Measurements from ENCODE around the gene PTH1R. TPM values are rescaled to one million over a fixed set of nuclear protein-coding genes. Genes with fewer than 3 reads are reported as not detected.
A peak's percentile ranks its signal among the peaks of the same experiment; 100 is the strongest.

The PTH1R gene
- total RNA-seq, 1 experiment from 2014 or later = not detected

DNA sequence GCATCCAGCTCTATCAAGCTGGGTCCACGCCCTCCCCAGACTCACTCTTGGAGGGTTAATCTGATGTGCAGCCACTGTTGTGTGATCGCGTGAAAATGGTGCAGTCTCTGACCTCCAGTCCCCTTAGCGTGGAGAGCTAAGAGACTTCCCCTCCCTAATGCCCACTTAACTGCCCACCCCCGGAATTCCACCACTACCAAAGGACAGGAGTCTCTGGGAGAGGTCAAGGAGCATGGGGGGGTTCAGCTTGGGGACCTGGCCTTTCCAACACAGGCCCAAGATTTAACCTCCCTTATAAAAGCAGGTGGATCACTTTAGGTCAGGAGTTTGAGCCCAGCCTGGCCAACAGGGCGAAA is 50.2 kb downstream of the PTH1R start:
- DNase-seq (ENCODE audit: low spot score) = no peak

DNA sequence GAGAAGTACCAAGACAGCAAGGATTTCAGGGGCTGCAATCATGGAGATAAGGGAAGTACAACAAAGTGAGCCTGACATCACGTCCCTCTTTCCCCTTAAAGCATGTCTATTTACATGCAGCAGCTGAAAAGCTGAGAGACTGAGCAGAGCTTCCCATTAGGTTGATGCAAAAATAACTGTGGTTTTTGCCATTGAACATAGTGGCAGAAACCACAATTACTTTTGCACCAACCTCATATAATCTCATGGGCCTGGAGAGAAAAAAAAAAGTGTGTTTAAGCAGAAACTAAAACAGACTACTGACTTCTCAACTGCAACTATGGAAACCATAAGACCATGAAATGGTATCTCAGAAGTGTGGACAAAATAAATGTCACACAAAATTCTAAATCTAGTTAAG is 50.8 kb downstream of the PTH1R start:
- no peak for DNase-seq (ENCODE audit: low spot score)

DNA sequence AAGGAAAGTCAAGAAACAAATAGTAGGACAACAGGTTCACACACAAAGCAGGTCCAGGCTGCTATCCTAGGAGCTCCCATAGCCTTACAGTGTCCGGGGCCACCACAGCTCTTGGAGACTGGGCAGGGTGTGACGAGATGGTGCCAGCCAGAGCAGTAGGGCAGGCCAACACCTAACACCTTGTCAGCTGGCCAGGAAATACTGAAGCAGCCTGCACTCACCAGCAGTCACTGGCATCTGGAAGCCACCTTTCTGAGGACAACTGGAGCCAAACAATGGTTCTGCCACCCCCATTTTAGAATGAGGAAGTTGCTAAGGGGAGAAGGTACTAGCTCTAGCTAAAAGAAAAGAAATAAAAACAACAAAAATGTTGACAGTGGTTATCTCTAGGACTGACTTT is 51.8 kb downstream of the PTH1R start:
- DNase-seq (ENCODE audit: low spot score) = no peak

DNA sequence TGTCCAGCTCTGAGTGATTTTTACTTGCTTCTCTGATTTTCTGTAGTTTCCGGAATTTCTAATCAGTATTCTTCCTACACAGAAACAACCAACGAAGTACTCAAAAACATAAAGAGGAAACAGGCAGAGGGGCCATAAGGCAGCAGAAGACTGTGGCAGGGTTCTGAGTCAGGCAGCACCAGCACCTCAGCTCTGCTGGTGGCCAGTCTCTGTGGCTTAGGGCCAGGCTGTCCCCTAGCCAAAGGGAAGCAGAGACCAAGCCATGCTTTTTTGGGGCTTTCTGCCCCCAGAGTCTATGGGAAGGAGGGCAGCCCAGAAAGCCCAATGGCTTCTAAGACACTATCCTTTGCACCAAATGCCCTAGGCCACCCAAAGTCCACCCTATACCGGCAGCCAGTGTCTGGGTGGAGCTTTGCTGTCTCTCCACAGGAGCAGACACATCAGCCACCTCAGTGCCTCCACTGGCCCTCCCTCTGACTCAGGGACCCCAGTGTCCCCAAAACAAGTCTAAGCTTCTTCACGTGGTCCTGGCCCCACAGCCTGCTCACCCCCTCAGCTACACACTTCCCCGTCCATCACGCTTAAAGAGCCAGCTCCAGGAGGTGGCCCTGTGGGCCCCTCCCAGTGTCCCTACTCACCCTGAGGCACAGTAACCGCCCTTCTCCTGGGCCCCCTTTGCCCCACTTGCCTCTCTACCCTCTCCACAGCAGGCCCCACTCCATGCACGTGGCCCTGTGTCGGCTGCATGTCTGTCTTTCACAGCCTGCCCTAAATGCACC is 52.8 kb downstream of the PTH1R start:
- DNase-seq (ENCODE audit: low spot score) = no peak

DNA sequence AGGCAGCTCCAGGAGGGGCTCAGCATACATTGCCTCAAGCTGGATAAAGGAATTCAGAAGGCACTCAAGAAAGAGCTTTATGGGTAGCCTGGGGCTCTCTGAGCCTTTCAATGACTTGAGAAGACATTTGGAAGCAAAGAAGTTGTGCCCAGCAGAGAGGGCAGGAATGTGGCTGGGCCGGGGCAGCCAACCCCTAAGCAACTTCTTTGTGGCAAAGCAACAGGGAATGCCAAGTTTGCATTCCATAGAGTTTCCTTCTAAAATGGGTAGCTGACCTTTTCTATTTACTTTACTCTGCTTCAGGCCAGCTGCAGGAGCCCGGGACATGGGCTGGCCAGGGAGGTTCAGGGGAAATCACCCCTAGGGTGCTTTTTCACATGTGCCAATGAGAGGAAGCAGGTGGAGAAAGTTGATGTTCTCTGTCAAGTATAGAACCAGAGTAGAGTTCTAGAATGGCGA is 53.5 kb downstream of the PTH1R start:
- no peak for DNase-seq (ENCODE audit: low spot score)

DNA sequence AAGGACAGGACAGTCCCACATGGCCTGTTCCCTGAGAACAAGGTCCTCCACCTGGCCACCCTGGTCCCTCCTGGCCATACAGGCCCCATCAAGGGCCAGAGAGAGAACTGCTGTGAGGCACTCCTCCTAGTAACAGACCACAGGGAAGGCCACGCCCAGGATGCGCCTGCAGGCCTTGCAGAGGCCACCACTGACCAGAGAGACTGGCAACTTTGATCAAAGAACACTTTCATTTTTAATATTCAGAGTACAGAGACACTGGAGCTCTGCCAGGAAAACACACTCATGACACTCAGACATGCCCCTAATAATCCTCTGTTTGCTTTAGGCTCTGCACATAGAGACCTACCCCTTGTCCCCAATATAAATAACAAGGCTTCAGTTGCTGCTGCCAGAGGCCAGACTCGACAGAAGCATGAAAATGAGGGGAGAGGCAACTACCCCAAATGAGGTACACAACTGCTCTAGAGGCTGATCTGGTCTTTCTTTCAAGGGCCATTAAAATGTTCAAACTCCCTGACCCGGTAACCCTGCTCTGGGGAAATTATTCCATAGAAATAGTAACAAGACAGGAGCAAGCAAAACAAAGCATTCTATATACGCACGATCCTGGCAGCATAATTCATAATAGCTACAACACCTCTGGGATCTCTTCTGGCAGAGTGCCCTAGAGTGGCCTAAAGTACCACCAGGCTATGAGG is 54.3 kb downstream of the PTH1R start:
- DNase-seq (ENCODE audit: low spot score) = peak; percentile 63

DNA sequence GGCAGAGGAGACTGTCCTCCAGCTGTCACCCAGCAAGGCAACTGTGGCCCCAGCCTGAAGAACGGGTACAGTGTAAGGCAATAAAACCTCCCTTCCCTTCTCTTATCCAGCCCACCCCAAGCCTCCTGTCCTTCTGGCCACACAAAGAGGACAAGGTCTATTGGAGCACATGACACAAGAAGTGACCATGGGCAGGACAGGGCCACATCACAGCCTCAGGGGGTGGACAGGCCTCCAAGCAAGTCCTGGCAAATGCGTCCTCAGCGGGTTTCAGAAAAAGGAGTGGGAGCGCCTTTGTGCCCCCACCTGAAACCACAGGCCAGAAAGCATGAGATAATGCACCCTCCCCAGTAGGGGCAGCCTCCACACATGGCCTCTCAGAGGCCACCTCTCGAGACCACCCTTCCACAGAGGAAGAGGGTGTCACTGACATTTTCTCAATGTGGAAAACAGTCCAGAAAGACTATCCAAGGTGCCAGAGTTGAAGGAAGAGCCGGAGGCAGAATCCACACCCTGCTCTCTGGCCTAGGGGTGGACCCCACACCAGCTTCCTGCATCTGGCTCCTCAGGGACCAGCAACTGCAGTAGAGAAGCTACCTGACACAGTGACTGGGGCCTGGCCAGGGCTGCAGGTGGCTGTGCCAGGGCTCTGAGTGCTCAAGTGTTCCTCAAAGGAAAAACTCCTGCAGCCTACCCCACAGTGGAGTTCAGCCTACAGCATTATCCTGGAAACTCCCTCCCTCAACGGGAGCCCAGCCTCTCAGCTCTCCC is 55.1 kb downstream of the PTH1R start:
- DNase-seq (ENCODE audit: low spot score) = no peak

DNA sequence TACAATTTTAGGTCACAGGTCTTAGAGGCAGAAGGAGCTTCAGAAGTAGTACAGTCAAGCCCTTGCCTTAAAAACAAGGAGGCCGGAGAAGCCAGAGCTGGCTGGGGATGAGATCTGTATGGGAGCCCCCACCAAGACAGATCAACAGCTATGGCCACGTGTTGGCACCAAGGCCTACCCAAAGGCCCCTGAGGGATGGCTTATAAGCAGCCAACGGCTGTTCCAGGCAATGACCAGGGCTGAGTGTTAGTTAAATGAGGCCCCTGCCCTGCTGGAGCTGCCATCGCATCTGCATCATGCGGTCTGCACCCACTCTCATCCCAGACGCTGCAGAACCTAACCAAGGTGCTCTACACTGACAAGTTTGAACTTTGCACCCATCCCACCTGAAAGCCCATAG is 55.7 kb downstream of the PTH1R start:
- no peak for DNase-seq (ENCODE audit: low spot score)

DNA sequence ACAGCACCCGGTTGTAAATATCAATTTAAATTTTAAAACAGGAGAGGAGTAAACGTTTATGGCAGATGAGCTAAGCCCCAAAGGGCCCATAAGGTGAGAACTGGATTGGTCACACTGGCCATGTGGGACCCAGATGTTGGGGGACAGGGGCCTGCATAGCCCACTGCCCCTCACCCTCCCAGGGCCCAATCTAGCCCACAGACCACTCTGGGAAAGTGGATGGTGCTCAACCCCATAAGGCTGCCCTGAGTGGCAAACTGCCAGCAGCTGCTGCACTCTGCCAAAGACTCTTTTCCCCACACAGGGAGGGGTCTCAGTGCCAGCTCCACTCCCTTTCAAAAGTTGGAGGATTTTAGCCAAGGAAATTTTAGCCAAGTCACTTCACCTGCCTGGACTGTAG is 56.6 kb downstream of the PTH1R start:
- no peak for DNase-seq (ENCODE audit: low spot score)

DNA sequence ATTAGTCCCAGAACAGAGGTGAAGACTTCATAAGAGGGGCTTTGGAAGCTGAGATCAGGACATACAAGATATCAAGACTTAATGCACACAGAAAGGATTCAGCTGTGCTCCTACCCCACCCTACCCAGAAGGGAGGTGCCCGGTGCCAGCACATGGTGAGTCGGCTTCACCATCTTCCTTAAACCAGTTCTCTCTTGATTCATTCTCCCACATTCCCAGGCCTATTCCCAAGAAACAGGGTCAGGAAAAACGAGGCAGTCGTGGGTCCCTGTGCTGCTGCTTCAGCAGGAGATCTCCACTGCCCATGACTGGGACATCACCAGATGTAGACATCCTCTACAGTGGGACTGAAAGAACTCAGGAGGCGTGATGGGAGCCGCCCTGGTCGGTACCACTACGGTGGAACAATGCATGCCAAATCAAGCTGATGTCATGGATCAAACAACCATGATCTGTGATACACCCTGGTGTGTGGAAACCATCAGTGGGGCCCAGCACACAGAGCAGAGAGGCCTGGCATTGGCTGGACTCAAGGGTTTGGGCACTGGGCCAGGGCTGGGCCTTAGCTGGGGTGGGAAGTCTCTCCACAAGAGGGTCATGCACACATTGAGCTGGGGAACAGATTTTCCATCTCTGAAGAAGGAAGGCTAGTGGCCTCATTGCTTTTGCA is 57.1 kb downstream of the PTH1R start:
- no peak for DNase-seq (ENCODE audit: low spot score)

DNA sequence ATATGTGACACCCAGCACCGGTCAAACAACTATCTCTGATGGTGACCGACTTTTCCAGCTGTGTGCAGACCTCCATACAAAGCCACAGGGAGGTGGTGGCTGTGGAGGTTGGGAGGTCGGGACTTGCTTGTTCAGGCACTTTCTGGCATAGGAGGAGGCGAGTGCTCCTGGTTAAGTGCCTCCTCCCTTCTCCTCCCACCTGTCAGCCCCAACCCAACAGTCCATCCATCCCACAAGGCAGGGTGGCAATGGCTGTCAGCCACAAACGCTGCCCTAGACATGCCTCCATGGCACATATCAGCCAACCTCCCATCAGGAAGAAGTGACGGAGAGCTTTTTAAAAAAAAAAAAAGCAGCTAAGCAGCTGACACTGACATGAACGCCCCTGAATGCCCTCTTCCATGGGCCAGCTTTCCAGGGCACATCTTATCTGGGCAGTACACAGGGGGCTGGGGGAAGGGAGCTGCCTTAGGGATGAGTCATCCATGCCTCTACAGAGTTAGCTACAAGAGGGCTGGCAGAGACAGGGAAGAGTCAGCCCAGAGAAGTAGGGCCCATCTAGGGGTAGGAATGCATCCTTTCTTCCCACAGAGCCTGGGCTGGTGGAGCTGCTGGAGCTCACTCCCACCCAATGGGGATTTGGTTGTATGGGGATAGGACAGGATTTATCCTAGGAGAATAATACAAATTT is 57.8 kb downstream of the PTH1R start:
- peak; percentile 81 for DNase-seq (ENCODE audit: low spot score)

DNA sequence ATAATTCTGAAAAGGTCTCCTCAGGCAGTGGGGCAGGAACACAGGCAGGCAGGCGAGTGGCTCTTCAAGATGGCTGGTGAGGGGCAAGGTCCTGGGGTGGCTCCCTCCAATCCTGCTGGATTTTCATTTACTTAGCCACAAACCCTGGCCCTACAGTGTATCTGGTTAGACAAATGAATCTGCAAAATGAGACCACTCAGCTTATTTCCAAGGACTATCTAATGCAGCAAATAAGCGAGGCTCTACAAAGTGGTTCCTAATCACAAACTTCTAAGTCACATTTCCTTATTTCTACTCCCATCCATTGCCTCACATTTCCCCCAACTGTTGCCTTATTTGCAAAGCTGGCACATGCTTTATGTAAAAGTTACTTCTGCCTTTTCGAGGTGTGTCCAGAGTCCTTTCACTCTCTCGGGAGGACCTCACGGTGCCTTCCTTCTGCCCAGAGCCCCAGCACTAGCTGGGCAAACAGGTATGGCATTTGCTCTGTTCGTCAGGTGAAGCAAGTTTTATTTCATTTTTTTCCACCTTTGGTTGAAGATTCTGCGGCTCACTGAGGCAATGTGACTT is 58.6 kb downstream of the PTH1R start:
- DNase-seq (ENCODE audit: low spot score) = no peak

DNA sequence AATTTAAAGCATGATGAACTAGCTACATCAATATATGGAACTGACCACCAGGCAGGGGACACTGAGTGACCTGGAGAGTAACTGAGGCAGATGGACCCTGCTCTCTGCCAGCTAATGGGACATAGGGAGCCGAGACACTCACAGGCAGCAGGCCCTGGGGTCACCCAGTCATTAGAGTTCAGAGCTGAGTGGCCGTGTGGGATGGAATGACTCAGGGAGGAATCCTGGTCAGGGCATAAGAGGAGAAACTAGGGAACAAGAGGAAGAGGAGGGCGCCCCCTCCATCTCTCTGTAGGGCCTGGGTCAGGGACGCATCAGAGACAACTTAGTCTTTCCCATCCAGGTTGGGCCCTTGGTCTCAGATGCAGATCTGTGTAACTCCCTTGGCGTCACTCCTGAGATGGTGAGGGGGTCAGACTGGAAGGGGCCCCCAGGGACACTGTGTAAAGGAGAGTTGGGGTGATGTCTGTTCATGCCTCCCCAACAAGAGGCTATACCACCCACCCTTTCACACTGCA is 59.3 kb downstream of the PTH1R start:
- DNase-seq (ENCODE audit: low spot score) = no peak

DNA sequence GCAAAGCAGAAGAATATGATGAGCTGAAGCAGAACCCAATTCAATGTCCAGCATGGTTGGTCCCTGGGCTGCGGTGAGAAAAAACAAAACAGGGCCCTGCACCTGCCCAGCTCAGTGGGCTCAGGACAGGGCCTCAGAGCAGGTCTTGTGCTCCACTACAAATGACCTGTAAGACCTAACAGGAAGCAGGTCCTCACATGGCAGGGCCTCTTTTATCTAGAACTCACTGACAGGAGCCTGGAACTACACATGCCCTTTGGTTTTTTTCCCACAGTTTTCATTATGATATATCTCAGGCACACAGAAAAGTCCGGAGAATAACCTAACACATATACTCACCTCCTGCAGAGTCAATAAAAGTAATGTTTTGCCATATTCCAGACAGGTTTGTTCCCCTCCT is 60.6 kb downstream of the PTH1R start:
- DNase-seq (ENCODE audit: low spot score) = no peak

DNA sequence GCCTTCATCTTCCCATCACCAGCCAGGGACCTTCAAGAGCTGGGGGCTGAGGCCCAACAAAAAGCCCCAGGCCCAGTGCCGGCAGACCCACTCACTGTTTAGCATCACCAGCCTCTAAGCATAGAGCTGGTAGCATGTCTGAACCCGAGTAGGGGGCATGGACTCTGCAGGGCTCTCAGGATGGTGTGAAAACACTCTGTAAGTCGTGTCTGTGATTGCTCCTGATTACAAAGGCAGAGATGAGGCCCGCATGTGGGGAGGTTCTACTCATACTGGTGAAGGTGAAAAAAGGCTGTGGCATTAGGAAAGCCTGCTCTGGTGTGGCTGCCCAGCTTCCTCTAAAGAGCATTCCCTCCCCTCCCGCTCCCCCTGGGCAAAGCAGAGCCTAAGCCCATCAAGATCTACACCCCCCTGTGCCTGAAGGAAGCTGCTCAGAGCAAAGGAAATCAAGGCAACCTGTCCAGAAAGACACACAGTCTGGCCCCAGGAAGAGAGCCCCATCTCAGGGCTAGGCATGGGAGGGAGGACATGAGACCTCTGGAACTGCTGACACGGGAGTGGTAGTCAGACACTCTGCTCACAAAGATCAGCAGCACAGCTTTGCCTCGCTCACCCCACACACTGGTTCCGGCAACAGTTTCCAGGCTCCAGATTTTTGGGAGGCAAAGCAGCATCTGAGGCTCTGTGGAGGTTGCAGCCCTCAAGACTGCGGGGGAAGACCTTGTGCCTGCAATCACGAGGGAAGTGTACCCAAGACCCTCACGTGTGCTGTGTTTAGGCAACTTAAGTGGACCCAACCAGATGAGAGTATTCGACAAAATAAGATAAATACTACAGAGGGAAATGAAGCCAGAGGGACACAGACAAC is 62.3 kb downstream of the PTH1R start:
- no peak for DNase-seq (ENCODE audit: low spot score)

DNA sequence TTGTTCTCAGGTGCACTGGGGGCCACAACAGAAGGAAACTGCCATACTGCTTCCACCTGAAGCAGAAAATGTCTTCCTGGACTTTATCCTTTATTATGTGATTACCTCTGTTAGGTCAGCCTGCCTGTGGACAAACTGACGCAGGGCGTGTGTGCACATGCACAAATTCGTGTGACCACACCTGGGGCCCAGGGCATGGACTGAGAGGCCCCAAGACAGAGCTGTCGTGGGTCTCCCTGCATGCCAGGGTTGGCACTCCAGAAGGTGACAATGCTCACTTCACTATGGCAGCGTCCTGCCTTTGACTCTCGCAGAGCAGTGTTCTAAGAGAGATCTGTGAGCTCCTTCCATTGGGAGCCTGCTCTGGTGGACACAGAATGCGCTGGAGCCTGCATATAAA is 64.6 kb downstream of the PTH1R start:
- DNase-seq (ENCODE audit: low spot score) = no peak

DNA sequence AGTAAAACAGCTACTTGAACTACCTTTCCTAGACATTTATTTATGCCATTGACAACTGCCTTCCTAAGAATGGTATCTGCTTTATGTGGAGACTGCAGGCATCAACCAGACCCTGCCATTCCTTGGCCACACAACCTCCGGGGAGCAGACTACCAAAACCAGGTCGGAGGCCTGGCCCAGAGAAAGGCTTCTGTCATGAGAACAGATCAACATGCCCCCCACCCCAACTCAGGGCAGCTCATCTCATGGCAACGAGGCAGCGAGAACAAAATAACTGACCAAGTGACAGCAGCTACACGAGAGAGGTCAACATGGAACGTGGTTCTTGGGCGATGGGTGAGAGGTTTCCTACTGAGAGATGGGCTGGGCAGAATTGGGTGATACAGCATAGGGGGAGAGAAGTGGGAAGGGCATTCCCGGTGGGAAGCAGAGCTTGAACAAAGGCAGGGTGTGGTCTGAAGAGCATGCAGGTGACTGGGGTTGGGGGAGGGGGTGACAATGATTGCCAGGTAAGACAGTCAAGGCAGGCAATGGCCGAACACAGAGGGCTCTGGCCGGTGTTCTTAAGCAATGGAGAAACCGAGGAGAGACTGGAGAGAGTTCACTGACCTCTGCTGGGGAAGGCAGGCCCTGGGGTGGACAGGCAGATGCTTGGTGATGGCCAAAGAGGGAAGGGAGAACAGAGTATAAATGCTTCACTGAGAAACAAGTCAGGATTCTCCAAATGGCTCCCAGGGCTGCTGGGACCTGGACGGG is 65.1 kb downstream of the PTH1R start:
- no peak for DNase-seq (ENCODE audit: low spot score)

DNA sequence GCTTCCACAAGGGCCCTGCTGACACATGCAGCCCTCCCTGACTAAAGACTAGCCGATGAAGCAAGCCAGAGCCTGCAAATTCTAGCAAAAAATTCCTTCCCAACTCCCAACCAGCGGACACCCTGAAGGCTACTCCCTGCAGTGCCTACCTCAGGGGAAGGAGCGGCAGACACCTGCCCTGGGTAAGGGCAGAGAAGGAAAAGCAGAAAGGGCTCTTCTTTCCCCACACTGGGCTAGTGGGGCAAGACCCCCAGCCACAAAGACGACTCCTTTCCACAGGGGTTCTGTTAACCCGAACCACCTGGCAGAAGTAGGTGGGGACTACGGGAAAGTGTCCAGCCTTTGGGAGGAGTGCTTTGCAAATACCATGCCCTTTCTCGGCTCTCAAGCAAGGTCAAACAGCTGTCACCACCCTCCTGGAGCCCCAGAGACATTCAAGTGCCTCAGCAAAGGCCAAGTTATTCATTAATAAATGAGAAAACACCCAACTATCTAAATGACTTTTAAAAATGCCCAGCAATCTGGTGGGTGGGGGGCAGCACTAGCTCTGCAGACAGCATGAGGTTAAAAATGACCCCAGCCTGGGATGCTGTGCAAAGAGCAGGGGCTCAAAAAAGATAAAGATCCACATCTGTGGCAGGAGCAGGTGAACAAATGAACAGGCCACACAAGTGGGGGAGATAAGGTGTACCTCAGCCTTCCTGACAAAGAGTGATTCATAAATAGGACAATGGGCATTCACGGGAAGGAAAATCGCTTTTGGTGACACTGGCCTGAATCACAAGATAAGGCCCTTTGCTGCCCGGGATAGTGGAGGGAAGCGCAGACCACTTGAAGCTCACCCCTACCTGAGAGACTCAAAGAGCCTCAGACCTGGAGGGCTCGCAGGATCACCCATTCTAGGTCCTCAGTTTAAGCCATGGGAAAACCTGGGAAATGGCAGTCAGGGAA is 66.0 kb downstream of the PTH1R start:
- peak; percentile 70 for DNase-seq (ENCODE audit: low spot score)
